Endothelial cell of umbilical vein (primary cell): ENCODE measurements around the gene CLP1.

Experiments
- EZH2 ChIP-seq: IDR thresholded peaks from 2 replicates; pipeline ENCODE4 v1.6.1; 2012; ENCODE audit warnings: borderline replicate concordance, low read depth, mild to moderate bottlenecking, moderate library complexity, low read length, inconsistent platforms; ENCODE audit not compliant: severe bottlenecking
- FOS ChIP-seq: IDR thresholded peaks from 2 replicates; pipeline ENCODE4 v1.6.1; 2011; ENCODE audit warnings: mild to moderate bottlenecking, low read length, moderate library complexity, borderline replicate concordance; ENCODE audit not compliant: insufficient read depth
- GATA2 ChIP-seq: IDR thresholded peaks from 2 replicates; pipeline ENCODE4 v1.7.0; 2011; ENCODE audit warnings: low read depth, mild to moderate bottlenecking, moderate library complexity, mixed read lengths, low read length; ENCODE audit not compliant: insufficient read length, insufficient read depth
- MAX ChIP-seq: IDR thresholded peaks from 2 replicates; pipeline ENCODE4 v1.6.1; 2011; ENCODE audit not compliant: insufficient read depth, insufficient read length
- MYC ChIP-seq: IDR thresholded peaks from one replicate; pipeline ENCODE4 v1.6.1; 2011; ENCODE audit warnings: mild to moderate bottlenecking, low read depth, low read length
- POLR2A ChIP-seq: IDR thresholded peaks from 2 replicates; pipeline ENCODE4 v1.6.1; 2012; ENCODE audit warnings: low read depth, mild to moderate bottlenecking, control low read depth, low read length
- POLR2AphosphoS5 ChIP-seq: IDR thresholded peaks from 2 replicates; pipeline ENCODE4 v1.6.1; 2012; ENCODE audit warnings: low read depth, mild to moderate bottlenecking, control low read depth, low read length, moderate library complexity; ENCODE audit not compliant: insufficient read depth
- TF ChIP-seq, protein P1 (sequence below), 2 donors: IDR thresholded peaks; 1 replicate in 1 of 2; 2 replicates in 1 of 2; pipeline ENCODE4 v1.5.1; 2011; ENCODE audit warnings: low read length in 2 of 2, mild to moderate bottlenecking in 2 of 2, moderate library complexity in 2 of 2, control low read depth in 1 of 2, inconsistent platforms in 1 of 2, low read depth in 1 of 2; ENCODE audit not compliant: insufficient read depth in 1 of 2; ENCODE audit errors: extremely low read depth in 1 of 2

DNA sequence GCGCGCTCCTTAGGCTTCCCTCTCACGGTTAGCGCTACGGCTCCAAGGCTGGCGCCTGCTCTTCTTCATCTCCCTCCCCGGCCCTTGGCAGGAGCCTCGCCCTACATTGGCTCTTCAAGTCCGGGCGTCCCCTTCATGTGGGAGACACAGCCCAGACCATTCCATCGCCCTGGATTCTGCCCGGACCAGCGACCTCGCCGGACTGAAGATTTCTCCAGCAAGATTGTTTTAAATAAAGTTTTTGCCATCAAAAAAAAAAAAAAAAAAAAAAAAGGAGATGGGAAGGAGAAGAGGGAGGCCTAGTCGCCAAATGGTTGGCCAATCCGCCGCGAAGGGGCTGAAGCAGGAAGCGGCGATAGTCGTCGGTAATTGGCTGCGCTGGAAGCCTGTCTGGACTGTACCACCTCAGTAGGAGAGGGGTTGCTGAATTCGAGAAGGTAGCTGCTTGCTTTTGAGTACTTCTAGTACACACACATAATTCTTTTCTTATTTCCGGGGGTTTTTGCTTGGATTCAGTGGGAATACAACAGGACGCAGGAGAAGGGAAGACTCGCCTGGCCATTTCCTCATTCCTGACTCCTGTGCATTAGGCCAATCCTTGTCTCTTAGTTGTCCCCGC, 9.7 kb downstream of the CLP1 start:
- TF ChIP-seq, protein P1, sequence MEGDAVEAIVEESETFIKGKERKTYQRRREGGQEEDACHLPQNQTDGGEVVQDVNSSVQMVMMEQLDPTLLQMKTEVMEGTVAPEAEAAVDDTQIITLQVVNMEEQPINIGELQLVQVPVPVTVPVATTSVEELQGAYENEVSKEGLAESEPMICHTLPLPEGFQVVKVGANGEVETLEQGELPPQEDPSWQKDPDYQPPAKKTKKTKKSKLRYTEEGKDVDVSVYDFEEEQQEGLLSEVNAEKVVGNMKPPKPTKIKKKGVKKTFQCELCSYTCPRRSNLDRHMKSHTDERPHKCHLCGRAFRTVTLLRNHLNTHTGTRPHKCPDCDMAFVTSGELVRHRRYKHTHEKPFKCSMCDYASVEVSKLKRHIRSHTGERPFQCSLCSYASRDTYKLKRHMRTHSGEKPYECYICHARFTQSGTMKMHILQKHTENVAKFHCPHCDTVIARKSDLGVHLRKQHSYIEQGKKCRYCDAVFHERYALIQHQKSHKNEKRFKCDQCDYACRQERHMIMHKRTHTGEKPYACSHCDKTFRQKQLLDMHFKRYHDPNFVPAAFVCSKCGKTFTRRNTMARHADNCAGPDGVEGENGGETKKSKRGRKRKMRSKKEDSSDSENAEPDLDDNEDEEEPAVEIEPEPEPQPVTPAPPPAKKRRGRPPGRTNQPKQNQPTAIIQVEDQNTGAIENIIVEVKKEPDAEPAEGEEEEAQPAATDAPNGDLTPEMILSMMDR (IDR thresholded peaks at IDR 0.05; ENCODE audit: extremely low read depth in 1 of 2, insufficient read depth in 1 of 2, low read depth in 1 of 2, low read length in 2 of 2): no peak
- peak; percentile 56 for TF ChIP-seq POLR2AphosphoS5
- TF ChIP-seq POLR2A: peak; percentile 80
- TF ChIP-seq MAX: no peak
- TF ChIP-seq EZH2: no peak
- no peak for TF ChIP-seq FOS
- TF ChIP-seq GATA2: no peak
- no peak for TF ChIP-seq MYC
